ENCODE results near the gene MLLT3. TPM values are rescaled to one million over a fixed set of nuclear protein-coding genes. Genes with fewer than 3 reads are reported as not detected.

The MLLT3 gene
- total RNA-seq, 1 experiment from 2014 or later, result 24.2 TPM

DNA sequence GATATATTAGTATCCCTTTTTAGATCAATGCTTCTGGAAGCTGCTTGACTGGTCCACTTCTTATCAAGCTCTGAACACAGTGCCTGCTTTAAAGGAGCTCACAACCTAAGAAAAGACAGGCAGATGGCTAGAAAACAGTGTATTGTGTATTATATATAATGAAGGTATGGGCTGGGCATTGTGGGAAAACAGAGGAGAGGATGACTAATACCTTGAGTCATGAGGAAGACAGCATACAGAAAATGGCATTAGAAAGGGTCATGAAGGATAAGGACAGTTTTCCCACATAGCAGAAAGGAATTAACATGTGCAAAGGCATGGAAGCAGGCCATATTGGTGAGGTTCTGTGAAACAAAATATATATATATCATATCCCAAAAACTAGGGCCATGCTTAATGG is 309.6 kb downstream of the MLLT3 start:
- ChIA-PET POLR2A (ENCODE audit: low non-redundant PET) (no interaction called here), CTCF (no interaction called here)
- no peak for DNase-seq (ENCODE audit: low spot score)
- Histone ChIP-seq H3K9me3 (ENCODE audit: low read depth, low read length, poor library complexity, severe bottlenecking) (no peaks in the 10 kb centered on the region), H3K36me3 (ENCODE audit: insufficient read depth, low read length, poor library complexity, severe bottlenecking) (no peaks in the 10 kb centered on the region), H3K4me1 (ENCODE audit: insufficient read depth, low read length, poor library complexity, severe bottlenecking) (no peaks in the 10 kb centered on the region), H3K4me3 (ENCODE audit: low read depth, low read length, poor library complexity, severe bottlenecking) (no peak overlapping the region), H3K27me3 (replicated peaks; ENCODE audit: insufficient read depth, low read depth, low read length, poor library complexity) (no peaks in the 10 kb centered on the region), H3K27ac (ENCODE audit: low read depth, low read length, poor library complexity, severe bottlenecking) (no peak overlapping the region)
- intact Hi-C loops (cut with micrococcal nuclease; ENCODE audit: unreplicated experiment), result no loop called here
- no TSS peak for BruUV-seq (replicated peaks)
- TF ChIP-seq CTCF (conservative IDR thresholded peaks at IDR 0.05; ENCODE audit: low read depth, low read length), result no peak
- no peak for TF ChIP-seq EZH2 (IDR thresholded peaks at IDR 0.05; ENCODE audit: borderline replicate concordance, low read depth, low read length, poor library complexity, severe bottlenecking)

DNA sequence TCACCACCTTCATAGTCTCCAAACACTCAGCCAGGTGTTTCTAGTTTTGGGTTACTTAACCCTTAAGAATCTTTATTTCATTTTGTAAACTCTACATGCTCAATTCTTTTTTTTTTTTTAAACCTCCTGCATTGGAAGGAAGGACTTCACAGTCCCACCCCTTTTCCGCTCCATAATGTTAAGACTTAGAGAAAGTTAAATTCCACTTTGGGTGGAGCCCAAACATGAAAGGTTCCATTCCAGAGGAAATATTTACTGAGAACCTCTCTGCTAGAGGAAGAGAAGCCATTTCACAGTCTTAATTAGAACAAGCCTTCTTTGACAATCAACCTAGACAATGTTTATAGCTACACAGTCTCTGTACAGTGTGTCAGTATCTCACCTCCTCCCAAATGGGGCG is 312.3 kb downstream of the MLLT3 start:
- ChIA-PET CTCF (no interaction called here), POLR2A (ENCODE audit: low non-redundant PET) (no interaction called here)
- no peaks in the 10 kb centered on the region for H3K4me1 ChIP-seq (ENCODE audit: insufficient read depth, low read length, poor library complexity, severe bottlenecking)
- no peaks in the 10 kb centered on the region for H3K9me3 ChIP-seq (ENCODE audit: low read depth, low read length, poor library complexity, severe bottlenecking)
- no peaks in the 10 kb centered on the region for H3K27me3 ChIP-seq (replicated peaks; ENCODE audit: insufficient read depth, low read depth, low read length, poor library complexity)
- no peaks in the 10 kb centered on the region for H3K36me3 ChIP-seq (ENCODE audit: insufficient read depth, low read length, poor library complexity, severe bottlenecking)
- intact Hi-C loops (cut with micrococcal nuclease; ENCODE audit: unreplicated experiment), result no loop called here
- H3K4me3 ChIP-seq (ENCODE audit: low read depth, low read length, poor library complexity, severe bottlenecking), result no peak overlapping the region
- DNase-seq (ENCODE audit: low spot score), result no peak
- TF ChIP-seq CTCF (conservative IDR thresholded peaks at IDR 0.05; ENCODE audit: low read depth, low read length) (no peak), EZH2 (IDR thresholded peaks at IDR 0.05; ENCODE audit: borderline replicate concordance, low read depth, low read length, poor library complexity, severe bottlenecking) (no peak)
- BruUV-seq (replicated peaks), result no TSS peak
- no peak overlapping the region for H3K27ac ChIP-seq (ENCODE audit: low read depth, low read length, poor library complexity, severe bottlenecking)

DNA sequence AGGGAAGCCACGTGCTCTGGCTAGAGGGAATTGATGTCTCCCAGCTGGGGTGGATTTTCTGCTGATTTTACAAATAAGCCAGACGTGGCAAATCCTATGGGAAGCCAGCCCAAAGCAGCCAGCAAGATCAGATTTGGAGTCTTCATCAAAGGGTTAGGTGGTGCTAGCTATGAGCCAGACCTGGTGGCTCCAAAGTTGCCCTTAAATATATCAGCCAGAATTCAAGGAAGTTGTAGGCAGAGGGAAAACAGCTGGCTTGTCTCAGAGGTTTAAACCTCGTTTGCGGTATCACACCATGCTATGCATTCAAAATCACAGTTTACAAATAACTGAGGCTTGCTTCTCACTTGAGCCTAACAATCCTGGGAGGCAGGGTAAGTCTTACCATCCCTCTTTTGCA is 313.2 kb downstream of the MLLT3 start:
- no TSS peak for BruUV-seq (replicated peaks)
- no peaks in the 10 kb centered on the region for H3K27me3 ChIP-seq (replicated peaks; ENCODE audit: insufficient read depth, low read depth, low read length, poor library complexity)
- no peaks in the 10 kb centered on the region for H3K9me3 ChIP-seq (ENCODE audit: low read depth, low read length, poor library complexity, severe bottlenecking)
- TF ChIP-seq CTCF (conservative IDR thresholded peaks at IDR 0.05; ENCODE audit: low read depth, low read length), result no peak
- TF ChIP-seq EZH2 (IDR thresholded peaks at IDR 0.05; ENCODE audit: borderline replicate concordance, low read depth, low read length, poor library complexity, severe bottlenecking), result no peak
- H3K4me3 ChIP-seq (ENCODE audit: low read depth, low read length, poor library complexity, severe bottlenecking), result no peak overlapping the region
- H3K36me3 ChIP-seq (ENCODE audit: insufficient read depth, low read length, poor library complexity, severe bottlenecking), result no peaks in the 10 kb centered on the region
- no peak for DNase-seq (ENCODE audit: low spot score)
- intact Hi-C loops (cut with micrococcal nuclease; ENCODE audit: unreplicated experiment), result no loop called here
- ChIA-PET POLR2A (ENCODE audit: low non-redundant PET) (no interaction called here), CTCF (no interaction called here)
- H3K27ac ChIP-seq (ENCODE audit: low read depth, low read length, poor library complexity, severe bottlenecking), result no peak overlapping the region
- no peaks in the 10 kb centered on the region for H3K4me1 ChIP-seq (ENCODE audit: insufficient read depth, low read length, poor library complexity, severe bottlenecking)
